Upper lobe of left lung (tissue), 6 donors: ENCODE data around the gene RPL27A. TPM values are rescaled to one million over a fixed set of nuclear protein-coding genes. Genes with fewer than 3 reads are reported as not detected.

Source experiments
- ATAC-seq, 2 donors: fragments of 200-7000 bp; cut with Tn5 transposase; one replicate each; pipeline ENCODE4 v1.9.1; 2022; ENCODE audit warnings: mild to moderate bottlenecking in 2 of 2, moderate library complexity in 2 of 2; ENCODE audit not compliant: low FRiP score in 2 of 2
- DNase-seq, 2 donors: peaks; one replicate each; pipeline ENCODE4 v3.0.0-alpha.2; 2019 to 2020
- H3K27ac ChIP-seq, 4 donors: fragments of 200-600 bp; sonication (generic); one replicate each; pipeline ENCODE4 v1.5.1; 2016 to 2019
- H3K27me3 ChIP-seq, 4 donors: fragments of 200-600 bp; sonication (generic); one replicate each; pipeline ENCODE4 v1.5.1; 2017 to 2019
- H3K36me3 ChIP-seq, 4 donors: fragments of 200-600 bp; sonication (generic); one replicate each; pipeline ENCODE4 v1.5.1; 2016 to 2019
- H3K4me1 ChIP-seq, 4 donors: fragments of 200-600 bp; sonication (generic); one replicate each; pipeline ENCODE4 v1.5.1; 2018 to 2019
- H3K4me3 ChIP-seq, 4 donors: fragments of 200-600 bp; sonication (generic); one replicate each; pipeline ENCODE4 v1.5.1; 2017 to 2019; ENCODE audit warnings: mild to moderate bottlenecking in 2 of 4, moderate library complexity in 1 of 4
- H3K9me3 ChIP-seq, 4 donors: fragments of 200-600 bp; sonication (generic); one replicate each; pipeline ENCODE4 v1.5.1; 2018 to 2019
- EP300 ChIP-seq, 4 donors: sonication (generic); formaldehyde crosslinking; IDR thresholded peaks; one replicate each; pipeline ENCODE4 v1.5.1; 2017; ENCODE audit warnings: antibody characterized with exemption in 4 of 4, control low read depth in 2 of 4
- POLR2A ChIP-seq, 4 donors: fragments of 450-650 bp; IDR thresholded peaks; one replicate each; pipeline ENCODE4 v1.5.1; 2016 to 2017; ENCODE audit warnings: antibody characterized with exemption in 4 of 4, mild to moderate bottlenecking in 2 of 4
- POLR2AphosphoS5 ChIP-seq, 2 donors: sonication (generic); formaldehyde crosslinking; IDR thresholded peaks; one replicate each; pipeline ENCODE4 v1.5.1; 2017; ENCODE audit warnings: antibody characterized with exemption in 2 of 2
- WGBS, 2 donors: methylation state at CpG; one replicate each; pipeline ENCODE4 v1.1.5; 2017 to 2018; 5-methylcytosine and 5-hydroxymethylcytosine counted together
- small RNA-seq, 4 donors: library from RNA; depleted of rRNA; stranded (forward); fragments of <200 nt; gene quantifications; one replicate each; pipeline ENCODE3, GENCODE V24; 2016
- total RNA-seq, 6 donors: library from RNA; depleted of rRNA in 4 of 6; stranded (reverse); fragments of >200 nt in 4 of 6; gene quantifications; one replicate each; pipeline versions ENCODE4 v1.1.0 to v1.2.1, GENCODE V29; 2016 to 2021
- TF ChIP-seq, protein P1 (sequence below), 6 experiments: fragments of 450-650 bp in 4 of 6; fragments of 200-600 bp in 2 of 6; sonication (generic) in 2 of 6; IDR thresholded peaks; one replicate each; pipeline ENCODE4 v1.5.1; 2016 to 2019; ENCODE audit warnings: antibody characterized with exemption in 6 of 6
- donor health status: DM: no; HTN: no; CAD: no; lungs with moderate emphysema.
- donor health status: DM: no; HTN: yes; CAD: no; lungs with severe emphysema.

Gene RPL27A
- total RNA-seq, 6 donors from 2014 or later: 652 to 1,317 (median 861) TPM

DNA sequence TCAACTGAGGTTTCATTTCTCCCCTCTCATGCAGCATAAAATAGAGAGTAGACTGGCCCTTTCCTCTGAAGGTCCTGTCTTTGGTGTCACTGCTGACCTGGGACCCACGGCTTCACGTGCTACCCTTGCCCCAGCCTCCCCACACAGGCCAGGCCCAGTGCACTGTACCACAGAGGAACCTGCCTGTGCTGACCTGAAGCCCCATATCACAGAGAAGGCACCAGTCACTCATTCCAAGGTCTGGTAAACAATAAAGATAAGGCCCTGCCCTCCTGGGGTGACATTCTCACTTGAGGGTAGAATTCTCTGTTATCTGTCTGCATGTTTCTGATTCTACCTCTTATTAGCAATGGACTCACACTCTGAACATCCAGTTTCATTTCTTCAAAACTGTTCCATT, 51.3 kb downstream of the RPL27A start:
- no peak for ATAC-seq
- no peak overlapping the region for H3K4me3 ChIP-seq
- H3K9me3 ChIP-seq: no peaks in the 10 kb centered on the region
- no peaks in the 10 kb centered on the region for H3K27me3 ChIP-seq
- TF ChIP-seq, protein P1, sequence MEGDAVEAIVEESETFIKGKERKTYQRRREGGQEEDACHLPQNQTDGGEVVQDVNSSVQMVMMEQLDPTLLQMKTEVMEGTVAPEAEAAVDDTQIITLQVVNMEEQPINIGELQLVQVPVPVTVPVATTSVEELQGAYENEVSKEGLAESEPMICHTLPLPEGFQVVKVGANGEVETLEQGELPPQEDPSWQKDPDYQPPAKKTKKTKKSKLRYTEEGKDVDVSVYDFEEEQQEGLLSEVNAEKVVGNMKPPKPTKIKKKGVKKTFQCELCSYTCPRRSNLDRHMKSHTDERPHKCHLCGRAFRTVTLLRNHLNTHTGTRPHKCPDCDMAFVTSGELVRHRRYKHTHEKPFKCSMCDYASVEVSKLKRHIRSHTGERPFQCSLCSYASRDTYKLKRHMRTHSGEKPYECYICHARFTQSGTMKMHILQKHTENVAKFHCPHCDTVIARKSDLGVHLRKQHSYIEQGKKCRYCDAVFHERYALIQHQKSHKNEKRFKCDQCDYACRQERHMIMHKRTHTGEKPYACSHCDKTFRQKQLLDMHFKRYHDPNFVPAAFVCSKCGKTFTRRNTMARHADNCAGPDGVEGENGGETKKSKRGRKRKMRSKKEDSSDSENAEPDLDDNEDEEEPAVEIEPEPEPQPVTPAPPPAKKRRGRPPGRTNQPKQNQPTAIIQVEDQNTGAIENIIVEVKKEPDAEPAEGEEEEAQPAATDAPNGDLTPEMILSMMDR (IDR thresholded peaks at IDR 0.05): no peak
- no peak for TF ChIP-seq POLR2AphosphoS5 (IDR thresholded peaks at IDR 0.05)
- TF ChIP-seq POLR2A (IDR thresholded peaks at IDR 0.05): no peak
- TF ChIP-seq EP300 (IDR thresholded peaks at IDR 0.05): no peak
- peaks cover 18 to 38% (median 28%) of the 10 kb centered on the region in 4 donors for H3K4me1 ChIP-seq
- DNase-seq: no peak
- 97 to 100% methylated on average over 2 of the region's 2 CpGs for WGBS, 2 donors
- H3K27ac ChIP-seq: peak overlapping the region in 1 of 4 donors; percentile 75
- peaks cover 0 to 17% (median 11%) of the 10 kb centered on the region in 4 donors for H3K36me3 ChIP-seq

DNA sequence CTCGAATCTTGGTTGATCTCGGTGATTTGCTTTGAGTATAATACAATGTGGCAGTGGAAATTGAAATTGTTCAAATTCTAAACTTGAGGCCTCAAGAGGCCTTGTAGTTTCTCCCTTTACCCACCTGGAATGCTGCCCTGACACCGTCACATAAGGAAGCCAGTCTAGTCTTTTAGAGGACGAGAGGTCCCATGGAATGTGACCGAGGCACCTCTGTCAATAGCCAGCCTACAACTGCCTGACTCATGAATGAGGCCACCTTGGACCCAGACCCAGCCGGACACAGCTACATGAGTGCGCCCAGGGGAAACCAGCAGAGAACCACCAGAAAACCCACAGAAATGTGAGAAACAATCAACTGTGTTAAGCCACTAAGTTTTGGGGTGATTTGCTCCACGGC, 52.5 kb downstream of the RPL27A start:
- peak in 1 of 2 donors; percentile 72 for DNase-seq
- Histone ChIP-seq H3K27me3 (no peaks in the 10 kb centered on the region), H3K4me1 (peaks cover 15 to 40% (median 24%) of the 10 kb centered on the region in 4 donors), H3K36me3 (peaks cover 0 to 9% (median 8%) of the 10 kb centered on the region in 4 donors), H3K4me3 (no peak overlapping the region), H3K27ac (peak overlapping the region in 1 of 4 donors; percentile 3), H3K9me3 (no peaks in the 10 kb centered on the region)
- peak; percentile 10 to 56 for ATAC-seq
- 78 to 81% methylated on average over 8 of the region's 8 CpGs for WGBS, 2 donors
- TF ChIP-seq POLR2A (IDR thresholded peaks at IDR 0.05): no peak
- TF ChIP-seq, protein P1 (IDR thresholded peaks at IDR 0.05): no peak
- TF ChIP-seq EP300 (IDR thresholded peaks at IDR 0.05): no peak
- TF ChIP-seq POLR2AphosphoS5 (IDR thresholded peaks at IDR 0.05): no peak

DNA sequence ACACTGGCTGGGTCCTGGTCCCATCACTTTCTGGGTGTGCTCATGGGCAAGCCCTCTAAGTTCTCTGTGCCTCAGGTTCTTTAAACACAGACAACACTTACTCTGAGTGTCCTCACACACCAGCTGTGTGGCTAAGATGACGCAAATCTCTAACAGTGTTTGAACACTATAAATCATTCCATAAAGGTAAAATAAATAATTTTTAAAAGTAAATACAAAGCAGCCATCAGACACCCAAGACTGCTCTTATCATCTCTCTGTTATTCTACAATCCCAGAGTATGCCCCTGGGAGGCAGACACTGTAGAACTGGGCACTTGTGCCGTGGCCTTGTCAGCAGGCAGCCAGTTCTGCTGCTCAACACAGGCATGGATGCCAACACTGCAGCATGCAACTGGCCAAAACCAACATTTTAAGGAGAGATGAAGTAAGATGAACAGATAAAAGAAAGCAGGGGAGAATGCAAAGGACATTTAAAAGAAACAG, 56.8 kb downstream of the RPL27A start:
- H3K9me3 ChIP-seq: no peaks in the 10 kb centered on the region
- DNase-seq (no peak), ATAC-seq (no peak)
- no peaks in the 10 kb centered on the region for H3K36me3 ChIP-seq
- TF ChIP-seq, protein P1 (IDR thresholded peaks at IDR 0.05): no peak
- TF ChIP-seq POLR2AphosphoS5 (IDR thresholded peaks at IDR 0.05) (no peak), POLR2A (IDR thresholded peaks at IDR 0.05) (no peak), EP300 (IDR thresholded peaks at IDR 0.05) (no peak)
- 65 to 78% methylated on average over 2 of the region's 2 CpGs for WGBS, 2 donors
- no peak overlapping the region for H3K4me3 ChIP-seq
- peaks cover 0 to 21% (median 2%) of the 10 kb centered on the region in 4 donors for H3K4me1 ChIP-seq
- no peak overlapping the region for H3K27ac ChIP-seq
- no peaks in the 10 kb centered on the region for H3K27me3 ChIP-seq

Small RNA genes within 50 kb of the gene (small RNA-seq; reads per million reads assigned to genes)
- gene SNORA3A (0 reads per million in 4 donors), gene SNORA3B (1.1 to 1.6 (median 1.2) reads per million in 4 donors)

Other genes starting within 250 kb of the RPL27A start
- gene STK33, start 88.6 kb upstream of the RPL27A start, total RNA-seq: 10 to 100 TPM; 10.3 to 77.0 (median 15.6) TPM
- 100 to 1,000 TPM in 1 of 6 donors, 10 to 100 TPM in 3, 1 to 10 TPM in 2; 4.9 to 126 (median 11.2) TPM for gene TRIM66, start 127 bp upstream of the RPL27A start, total RNA-seq
- gene AKIP1, start 228.4 kb downstream of the RPL27A start, total RNA-seq: 10 to 100 TPM; 17.4 to 31.8 (median 23.1) TPM